A673 (cell line): Measurements from ENCODE around the gene SERTAD2. TPM values are rescaled to one million over a fixed set of nuclear protein-coding genes. Genes with fewer than 3 reads are reported as not detected.

Experiments used
- BruUV-seq: library from RNA; stranded (reverse); fragments of 400-500 nt; replicated peaks from 2 replicates; lab custom pipeline; 2021; lab: Mats Ljungman, UMichigan
- CTCF ChIA-PET: fragments of 300-600 bp; sonication (Branson Sonifier 250); formaldehyde crosslinking; loops from one replicate; lab custom pipeline; 2022; ENCODE audit warnings: antibody characterized with exemption; lab: Charles Lee
- POLR2A ChIA-PET: fragments of 300-600 bp; sonication (Branson Sonifier 250); formaldehyde crosslinking; loops from one replicate; lab custom pipeline; 2022; ENCODE audit warnings: antibody characterized with exemption; ENCODE audit not compliant: low non-redundant PET; lab: Charles Lee
- DNase-seq: peaks from one replicate; pipeline ENCODE4 v3.0.0-alpha.2; 2015; ENCODE audit warnings: low spot score
- H3K27ac ChIP-seq: fragments of 200-600 bp; sonication (generic); 2 replicates; pipeline ENCODE4 v1.5.1; 2016; ENCODE audit warnings: mixed run types, low read depth, mild to moderate bottlenecking, mixed read lengths, antibody characterized with exemption, low read length; ENCODE audit not compliant: poor library complexity, severe bottlenecking
- H3K27me3 ChIP-seq: fragments of 200-600 bp; sonication (generic); replicated peaks from 2 replicates; pipeline ENCODE4 v1.6.1; 2017; ENCODE audit warnings: mixed run types, low read depth, mild to moderate bottlenecking, mixed read lengths, antibody characterized with exemption, low read length; ENCODE audit not compliant: insufficient read depth, poor library complexity
- H3K36me3 ChIP-seq: fragments of 200-600 bp; sonication (generic); 2 replicates; pipeline ENCODE4 v1.6.1; 2016; ENCODE audit warnings: mixed run types, mild to moderate bottlenecking, mixed read lengths, antibody characterized with exemption, low read length; ENCODE audit not compliant: insufficient read depth, poor library complexity, severe bottlenecking
- H3K4me1 ChIP-seq: fragments of 200-600 bp; sonication (generic); 2 replicates; pipeline ENCODE4 v1.6.1; 2017; ENCODE audit warnings: mixed run types, mild to moderate bottlenecking, mixed read lengths, antibody characterized with exemption, low read length; ENCODE audit not compliant: insufficient read depth, poor library complexity, severe bottlenecking
- H3K4me3 ChIP-seq: fragments of 200-600 bp; sonication (generic); 2 replicates; pipeline ENCODE4 v1.5.1; 2016; ENCODE audit warnings: low read depth, mixed run types, mild to moderate bottlenecking, mixed read lengths, low read length; ENCODE audit not compliant: poor library complexity, severe bottlenecking
- H3K9me3 ChIP-seq: fragments of 200-600 bp; sonication (generic); 2 replicates; pipeline ENCODE4 v1.6.1; 2016; ENCODE audit warnings: mixed run types, low read depth, mild to moderate bottlenecking, mixed read lengths, antibody characterized with exemption, low read length; ENCODE audit not compliant: poor library complexity, severe bottlenecking
- EZH2 ChIP-seq: fragments of 200-600 bp; sonication (generic); IDR thresholded peaks from 2 replicates; pipeline ENCODE4 v1.6.1; 2017; ENCODE audit warnings: borderline replicate concordance, low read depth, mild to moderate bottlenecking, mixed read lengths, antibody characterized with exemption, low read length; ENCODE audit not compliant: poor library complexity, severe bottlenecking
- intact Hi-C: fragments of 100-400 bp; cut with micrococcal nuclease; formaldehyde crosslinking; loops from one replicate; pipeline ENCODE4 v1.10.0; 2022; ENCODE audit not compliant: unreplicated experiment
- total RNA-seq: library from RNA; stranded (reverse); gene quantifications from 2 replicates; pipeline ENCODE4 v1.2.3, GENCODE V29; 2021
- TF ChIP-seq, protein P1 (sequence below): fragments of 300-800, 200-600 bp; sonication (generic); conservative IDR thresholded peaks from 2 replicates; pipeline ENCODE4 v1.5.1; 2017; ENCODE audit warnings: low read depth, mild to moderate bottlenecking, antibody characterized with exemption, low read length, moderate library complexity, mixed read lengths

Gene SERTAD2
- total RNA-seq, 1 experiment from 2014 or later: 22.2 TPM

- DNase-seq: peak; percentile 47
- Histone ChIP-seq H3K36me3 (peaks cover 4% of the 10 kb centered on the region), H3K27me3 (no peaks in the 10 kb centered on the region), H3K9me3 (no peaks in the 10 kb centered on the region), H3K4me3 (no peak overlapping the region), H3K4me1 (no peaks in the 10 kb centered on the region), H3K27ac (no peak overlapping the region)
- ChIA-PET CTCF (no interaction called here), POLR2A (no interaction called here)
- intact Hi-C loops: loop anchor here (2.0 kb wide), 1 partner anchor 269 kb away; no protein-coding TSS in a partner anchor
- TF ChIP-seq EZH2: no peak
- TF ChIP-seq, protein P1, sequence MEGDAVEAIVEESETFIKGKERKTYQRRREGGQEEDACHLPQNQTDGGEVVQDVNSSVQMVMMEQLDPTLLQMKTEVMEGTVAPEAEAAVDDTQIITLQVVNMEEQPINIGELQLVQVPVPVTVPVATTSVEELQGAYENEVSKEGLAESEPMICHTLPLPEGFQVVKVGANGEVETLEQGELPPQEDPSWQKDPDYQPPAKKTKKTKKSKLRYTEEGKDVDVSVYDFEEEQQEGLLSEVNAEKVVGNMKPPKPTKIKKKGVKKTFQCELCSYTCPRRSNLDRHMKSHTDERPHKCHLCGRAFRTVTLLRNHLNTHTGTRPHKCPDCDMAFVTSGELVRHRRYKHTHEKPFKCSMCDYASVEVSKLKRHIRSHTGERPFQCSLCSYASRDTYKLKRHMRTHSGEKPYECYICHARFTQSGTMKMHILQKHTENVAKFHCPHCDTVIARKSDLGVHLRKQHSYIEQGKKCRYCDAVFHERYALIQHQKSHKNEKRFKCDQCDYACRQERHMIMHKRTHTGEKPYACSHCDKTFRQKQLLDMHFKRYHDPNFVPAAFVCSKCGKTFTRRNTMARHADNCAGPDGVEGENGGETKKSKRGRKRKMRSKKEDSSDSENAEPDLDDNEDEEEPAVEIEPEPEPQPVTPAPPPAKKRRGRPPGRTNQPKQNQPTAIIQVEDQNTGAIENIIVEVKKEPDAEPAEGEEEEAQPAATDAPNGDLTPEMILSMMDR: peak; percentile 57
- BruUV-seq: no TSS peak
Observed at GRCh38 chr2:64595397-64596176, 58.1 kb downstream of the SERTAD2 start.

- no peak for DNase-seq
Observed at GRCh38 chr2:64594226-64594989, 59.3 kb downstream of the SERTAD2 start.

DNA sequence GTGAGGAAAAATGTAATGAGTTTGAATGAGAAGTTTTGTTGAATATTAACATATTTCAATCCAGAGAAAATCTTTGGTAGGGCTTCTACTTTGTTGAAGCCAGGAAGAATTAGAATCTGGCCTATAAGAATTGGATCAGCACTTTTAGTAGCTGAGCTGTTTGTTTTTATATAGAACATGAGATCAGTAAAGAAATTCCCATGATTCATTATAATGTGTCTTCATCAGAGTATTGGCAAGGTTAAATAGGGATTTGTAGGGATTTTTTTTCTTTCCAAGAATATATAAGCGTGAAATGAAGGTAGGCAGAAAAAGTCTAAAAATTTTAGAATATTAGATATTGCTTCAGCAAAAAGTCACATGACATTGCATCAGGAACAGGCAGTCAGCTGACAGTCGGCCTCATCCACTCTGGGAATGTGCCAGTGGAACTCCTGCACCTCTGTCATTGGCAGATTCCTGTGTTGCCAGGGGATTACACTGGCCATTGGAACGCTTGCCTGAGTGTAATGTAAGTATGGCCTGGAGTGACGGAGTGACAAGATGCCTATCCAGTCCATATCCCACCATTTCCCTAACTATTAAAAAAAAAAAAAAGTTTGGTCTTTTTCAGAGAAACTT, 60.6 kb downstream of the SERTAD2 start:
- DNase-seq: no peak
- BruUV-seq: no TSS peak
- ChIA-PET CTCF (no interaction called here), POLR2A (no interaction called here)
- Histone ChIP-seq H3K27me3 (no peaks in the 10 kb centered on the region), H3K4me3 (no peak overlapping the region), H3K27ac (no peak overlapping the region), H3K9me3 (no peaks in the 10 kb centered on the region), H3K4me1 (no peaks in the 10 kb centered on the region), H3K36me3 (peaks cover 16% of the 10 kb centered on the region)
- TF ChIP-seq EZH2: no peak
- TF ChIP-seq, protein P1: no peak
- intact Hi-C loops: no loop called here

More at GRCh38 chr2:64594226-64594989, 59.3 kb downstream of the SERTAD2 start:
- Histone ChIP-seq H3K4me3 (no peak overlapping the region), H3K27ac (no peak overlapping the region), H3K36me3 (peaks cover 9% of the 10 kb centered on the region), H3K4me1 (no peaks in the 10 kb centered on the region), H3K27me3 (no peaks in the 10 kb centered on the region), H3K9me3 (no peaks in the 10 kb centered on the region)
- intact Hi-C loops: loop anchor here (2.0 kb wide), 1 partner anchor 270 kb away; no protein-coding TSS in a partner anchor
- POLR2A ChIA-PET: no interaction called here
- BruUV-seq: no TSS peak
- no peak for TF ChIP-seq EZH2
- TF ChIP-seq, protein P1: no peak
- CTCF ChIA-PET: interaction anchor here (0.6 kb wide), 1 partner anchor 41 kb away, joined by 3 read pairs; no protein-coding TSS in a partner anchor
